H9 (cell line): Measurements from ENCODE around the gene TOR1A. TPM values are rescaled to one million over a fixed set of nuclear protein-coding genes. Genes with fewer than 3 reads are reported as not detected.
A peak's percentile ranks its signal among the peaks of the same experiment; 100 is the strongest.

Experiments used
- DNase-seq: peaks from one replicate; pipeline ENCODE4 v3.0.0-alpha.2; 2017
- H2AFZ ChIP-seq: one replicate; pipeline ENCODE4 v1.6.1; 2013; ENCODE audit warnings: mild to moderate bottlenecking, low read length, control low read depth, moderate library complexity
- H2AK5ac ChIP-seq: 2 replicates; pipeline ENCODE4 v1.6.1; 2013; ENCODE audit warnings: low read length, control low read depth, mixed read lengths; ENCODE audit not compliant: insufficient read length
- H2BK120ac ChIP-seq: one replicate; pipeline ENCODE4 v1.6.1; 2013; ENCODE audit warnings: low read depth, mild to moderate bottlenecking, low read length, control low read depth, inconsistent platforms; ENCODE audit not compliant: poor library complexity, severe bottlenecking
- H2BK12ac ChIP-seq: 2 replicates; pipeline ENCODE4 v1.6.1; 2013; ENCODE audit warnings: low read length, control low read depth, mixed read lengths, low read depth; ENCODE audit not compliant: insufficient read length
- H2BK15ac ChIP-seq: 2 replicates; pipeline ENCODE4 v1.6.1; 2013; ENCODE audit warnings: low read depth, low read length, control low read depth
- H2BK20ac ChIP-seq: one replicate; pipeline ENCODE4 v1.6.1; 2013; ENCODE audit warnings: low read depth, mild to moderate bottlenecking, low read length, control low read depth, inconsistent platforms; ENCODE audit not compliant: poor library complexity, severe bottlenecking
- H2BK5ac ChIP-seq: 2 replicates; pipeline ENCODE4 v1.6.1; 2013; ENCODE audit warnings: low read length, control low read depth, mixed read lengths; ENCODE audit not compliant: insufficient read length
- H3K14ac ChIP-seq: 2 replicates; pipeline ENCODE4 v1.6.1; 2013; ENCODE audit warnings: low read length, control low read depth; ENCODE audit not compliant: insufficient read depth
- H3K18ac ChIP-seq: 2 replicates; pipeline ENCODE4 v1.6.1; 2013; ENCODE audit warnings: low read depth, mild to moderate bottlenecking, mixed read lengths, low read length, control low read depth; ENCODE audit not compliant: insufficient read length
- H3K23ac ChIP-seq: 2 replicates; pipeline ENCODE4 v1.6.1; 2013; ENCODE audit warnings: low read length, control low read depth, mixed read lengths, low read depth; ENCODE audit not compliant: insufficient read length
- H3K23me2 ChIP-seq: 2 replicates; pipeline ENCODE4 v1.6.1; 2013; ENCODE audit warnings: low read depth, mild to moderate bottlenecking, mixed read lengths, low read length, control low read depth; ENCODE audit not compliant: insufficient read length, poor library complexity, severe bottlenecking
- H3K27ac ChIP-seq: 2 replicates; pipeline ENCODE4 v1.5.1; 2013; ENCODE audit warnings: low read length, control low read depth, mixed read lengths, low read depth; ENCODE audit not compliant: insufficient read length
- H3K27me3 ChIP-seq: 2 replicates; pipeline ENCODE4 v1.6.1; 2013; ENCODE audit warnings: low read length, control low read depth, inconsistent platforms; ENCODE audit not compliant: insufficient read depth
- H3K4ac ChIP-seq: 2 replicates; pipeline ENCODE4 v1.6.1; 2013; ENCODE audit warnings: low read depth, mild to moderate bottlenecking, control low read depth, inconsistent platforms, low read length, moderate library complexity
- H3K4me1 ChIP-seq: 2 replicates; pipeline ENCODE4 v1.6.1; 2013; ENCODE audit warnings: low read length, control low read depth, inconsistent platforms; ENCODE audit not compliant: insufficient read depth
- H3K4me2 ChIP-seq: 2 replicates; pipeline ENCODE4 v1.6.1; 2013; ENCODE audit warnings: low read length, control low read depth, mixed read lengths; ENCODE audit not compliant: insufficient read length, insufficient read depth
- H3K56ac ChIP-seq: 2 replicates; pipeline ENCODE4 v1.6.1; 2013; ENCODE audit warnings: low read depth, mild to moderate bottlenecking, mixed read lengths, low read length, control low read depth; ENCODE audit not compliant: insufficient read length
- H3K79me1 ChIP-seq: 2 replicates; pipeline ENCODE4 v1.6.1; 2013; ENCODE audit warnings: low read depth, mild to moderate bottlenecking, moderate library complexity, low read length, control low read depth, inconsistent platforms; ENCODE audit not compliant: insufficient read depth, poor library complexity, severe bottlenecking
- H3K79me2 ChIP-seq: 2 replicates; pipeline ENCODE4 v1.6.1; 2013; ENCODE audit warnings: low read length, control low read depth, inconsistent platforms; ENCODE audit not compliant: insufficient read depth
- H3K9ac ChIP-seq: 2 replicates; pipeline ENCODE4 v1.6.1; 2013; ENCODE audit warnings: low read length, control low read depth, mixed read lengths; ENCODE audit not compliant: insufficient read length; ENCODE audit errors: extremely low read depth
- H3K9me3 ChIP-seq: one replicate; pipeline ENCODE4 v1.6.1; 2013; ENCODE audit warnings: low read depth, low read length, inconsistent platforms; ENCODE audit not compliant: control insufficient read depth
- H3T11ph ChIP-seq: one replicate; pipeline ENCODE4 v1.6.1; 2013; ENCODE audit warnings: mild to moderate bottlenecking, low read length, control low read depth, inconsistent platforms
- H4K20me1 ChIP-seq: one replicate; pipeline ENCODE4 v1.6.1; 2013; ENCODE audit not compliant: control insufficient read depth, insufficient read length, insufficient read depth
- H4K5ac ChIP-seq: 2 replicates; pipeline ENCODE4 v1.6.1; 2013; ENCODE audit warnings: low read depth, mild to moderate bottlenecking, mixed read lengths, low read length, control low read depth; ENCODE audit not compliant: insufficient read length
- H4K8ac ChIP-seq: replicated peaks from 2 replicates; pipeline ENCODE4 v1.6.1; 2013; ENCODE audit warnings: low read length, control low read depth, mixed read lengths, low read depth; ENCODE audit not compliant: insufficient read length
- H4K91ac ChIP-seq: 2 replicates; pipeline ENCODE4 v1.6.1; 2013; ENCODE audit warnings: low read depth, mild to moderate bottlenecking, moderate library complexity, mixed read lengths, low read length, control low read depth; ENCODE audit not compliant: insufficient read length
- H3K27ac Mint-ChIP-seq, 3 experiments: 2 replicates in 2 of 3; 3 replicates in 1 of 3; pipeline ENCODE4 v1.8.0; 2020 to 2021; ENCODE audit warnings: mixed read lengths in 3 of 3, mild to moderate bottlenecking in 1 of 3, moderate library complexity in 1 of 3
- H3K27me3 Mint-ChIP-seq: 2 replicates; pipeline ENCODE4 v1.8.0; 2021; ENCODE audit warnings: low read depth, mild to moderate bottlenecking, moderate library complexity, mixed read lengths
- H3K36me3 Mint-ChIP-seq, 3 experiments: 2 replicates in 2 of 3; 3 replicates in 1 of 3; pipeline ENCODE4 v1.8.0; 2020 to 2021; ENCODE audit warnings: low read depth in 3 of 3, mixed read lengths in 3 of 3; ENCODE audit not compliant: insufficient read depth in 1 of 3
- H3K4me1 Mint-ChIP-seq, 2 experiments: 2 replicates each; pipeline ENCODE4 v1.8.0; 2020; ENCODE audit warnings: mixed read lengths in 2 of 2
- H3K4me3 Mint-ChIP-seq, 2 experiments: 2 replicates in 1 of 2; 3 replicates in 1 of 2; pipeline ENCODE4 v1.8.0; 2020 to 2021; ENCODE audit warnings: mild to moderate bottlenecking in 2 of 2, mixed read lengths in 2 of 2, moderate library complexity in 1 of 2
- H3K9me3 Mint-ChIP-seq, 2 experiments: 2 replicates in 1 of 2; 3 replicates in 1 of 2; pipeline ENCODE4 v1.8.0; 2020; ENCODE audit warnings: mild to moderate bottlenecking in 2 of 2, mixed read lengths in 2 of 2, moderate library complexity in 1 of 2
- WGBS: extraction: QIAGEN DNeasy Blood & Tissue Kit; methylation state at CpG from one replicate; pipeline ENCODE4 v1.1.7; 2013; ENCODE audit warnings: missing lambda C conversion rate, low lambda C conversion rate, mixed read lengths; ENCODE audit not compliant: insufficient read length; ENCODE audit errors: extremely low coverage; 5-methylcytosine and 5-hydroxymethylcytosine counted together
- total RNA-seq: library from RNA; stranded (reverse); gene quantifications from 2 replicates; pipeline ENCODE4 v1.2.1, GENCODE V29; 2021
- TF ChIP-seq, protein P1 (sequence below): fragments of 200-600 bp; sonication (generic); conservative IDR thresholded peaks from 3 replicates; pipeline ENCODE4 v1.8.0; 2021; ENCODE audit warnings: antibody characterized with exemption, mild to moderate bottlenecking

TOR1A gene
- total RNA-seq, 1 experiment from 2014 or later = 60.1 TPM

DNA sequence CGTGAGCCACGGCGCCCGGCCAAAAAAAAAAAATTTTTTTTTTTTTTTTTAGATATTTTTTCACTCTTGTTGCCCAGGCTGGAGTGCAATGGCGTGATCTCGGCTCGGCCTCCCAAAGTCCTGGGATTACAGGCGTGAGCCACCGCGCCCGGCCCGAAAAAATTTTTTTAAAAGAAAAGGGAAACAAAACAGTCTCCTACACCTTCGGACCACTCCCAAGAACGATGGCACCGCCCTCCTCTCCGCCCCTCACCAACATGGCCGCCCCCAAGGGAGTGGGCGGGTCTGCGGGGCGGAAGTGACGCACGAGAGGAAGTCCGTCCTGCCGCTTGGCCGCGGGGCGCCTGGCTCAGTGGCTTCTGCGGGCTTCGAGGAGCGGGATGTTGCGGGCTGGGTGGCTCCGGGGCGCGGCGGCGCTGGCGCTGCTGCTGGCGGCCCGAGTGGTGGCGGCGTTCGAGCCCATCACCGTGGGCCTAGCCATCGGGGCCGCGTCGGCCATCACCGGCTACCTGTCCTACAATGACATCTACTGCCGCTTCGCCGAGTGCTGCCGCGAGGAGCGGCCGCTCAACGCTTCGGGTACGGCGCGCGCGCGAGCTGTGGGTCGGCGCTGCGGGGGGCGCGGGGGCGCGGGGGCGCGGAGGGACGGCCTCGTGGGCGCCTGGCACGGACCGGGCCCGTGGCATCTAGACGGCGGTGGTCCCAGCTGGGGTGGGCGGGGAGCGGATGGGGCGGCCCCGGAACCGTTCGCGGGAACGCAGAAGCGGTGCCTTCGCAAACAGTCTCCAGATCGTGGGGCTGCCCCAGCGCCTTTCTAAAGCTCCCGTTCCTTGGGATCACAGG lies 20.9 kb downstream of the TOR1A start, which contains the start of gene TOR1B:
TOR1B (plus strand) TSS at position 352 of the 843 bp plus-strand sequence; CDS start at position 381, 29 bp downstream.
- WGBS = no CpG with 5 or more reads among the region's 93 CpGs
- H4K91ac ChIP-seq = no peak within 1 kb of the TSS
- H3K79me1 ChIP-seq = no peaks in the 10 kb centered on the region
- H3K23me2 ChIP-seq = peaks cover 6% of the 10 kb centered on the region
- Mint-ChIP-seq H3K9me3 (no peaks in the 10 kb centered on the region; a peak in 1 of 5 replicates), H3K27me3 (no peaks in the 10 kb centered on the region), H3K4me3 (peak within 1 kb of the TSS; percentile 81), H3K36me3 (peaks cover 13 to 33% (median 19%) of the 10 kb centered on the region in 3 experiments; a peak in 6 of 7 replicates), H3K4me1 (peaks cover 6 to 10% of the 10 kb centered on the region in 2 experiments), H3K27ac (peak within 1 kb of the TSS in 2 of 3 experiments; percentile 39 to 77; a peak in 2 of 7 replicates)
- H3K27me3 ChIP-seq = no peaks in the 10 kb centered on the region
- no peaks in the 10 kb centered on the region for H3K79me2 ChIP-seq
- H3K18ac ChIP-seq = no peak within 1 kb of the TSS
- no peak within 1 kb of the TSS for H2BK5ac ChIP-seq
- H2AFZ ChIP-seq = no peak within 1 kb of the TSS
- no peak within 1 kb of the TSS for H2BK20ac ChIP-seq
- H3K27ac ChIP-seq = no peak within 1 kb of the TSS
- H2BK120ac ChIP-seq = no peak within 1 kb of the TSS
- no peak within 1 kb of the TSS for H4K5ac ChIP-seq
- no peak within 1 kb of the TSS for H3K14ac ChIP-seq
- TF ChIP-seq, protein P1, sequence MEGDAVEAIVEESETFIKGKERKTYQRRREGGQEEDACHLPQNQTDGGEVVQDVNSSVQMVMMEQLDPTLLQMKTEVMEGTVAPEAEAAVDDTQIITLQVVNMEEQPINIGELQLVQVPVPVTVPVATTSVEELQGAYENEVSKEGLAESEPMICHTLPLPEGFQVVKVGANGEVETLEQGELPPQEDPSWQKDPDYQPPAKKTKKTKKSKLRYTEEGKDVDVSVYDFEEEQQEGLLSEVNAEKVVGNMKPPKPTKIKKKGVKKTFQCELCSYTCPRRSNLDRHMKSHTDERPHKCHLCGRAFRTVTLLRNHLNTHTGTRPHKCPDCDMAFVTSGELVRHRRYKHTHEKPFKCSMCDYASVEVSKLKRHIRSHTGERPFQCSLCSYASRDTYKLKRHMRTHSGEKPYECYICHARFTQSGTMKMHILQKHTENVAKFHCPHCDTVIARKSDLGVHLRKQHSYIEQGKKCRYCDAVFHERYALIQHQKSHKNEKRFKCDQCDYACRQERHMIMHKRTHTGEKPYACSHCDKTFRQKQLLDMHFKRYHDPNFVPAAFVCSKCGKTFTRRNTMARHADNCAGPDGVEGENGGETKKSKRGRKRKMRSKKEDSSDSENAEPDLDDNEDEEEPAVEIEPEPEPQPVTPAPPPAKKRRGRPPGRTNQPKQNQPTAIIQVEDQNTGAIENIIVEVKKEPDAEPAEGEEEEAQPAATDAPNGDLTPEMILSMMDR = no peak
- H3K9ac ChIP-seq = peak within 1 kb of the TSS; percentile 26
- peaks cover 3% of the 10 kb centered on the region; the same call in 1 of the 2 replicates for H3K4me1 ChIP-seq
- peak; percentile 96 for DNase-seq
- H3T11ph ChIP-seq = no peak within 1 kb of the TSS
- no peak within 1 kb of the TSS for H4K8ac ChIP-seq
- no peak within 1 kb of the TSS for H2AK5ac ChIP-seq
- no peaks in the 10 kb centered on the region for H4K20me1 ChIP-seq
- peak within 1 kb of the TSS; percentile 87 for H3K4me2 ChIP-seq
- no peaks in the 10 kb centered on the region for H3K9me3 ChIP-seq
- H3K23ac ChIP-seq = no peak within 1 kb of the TSS
- H2BK12ac ChIP-seq = no peak within 1 kb of the TSS
- no peak within 1 kb of the TSS for H2BK15ac ChIP-seq
- H3K4ac ChIP-seq = no peak within 1 kb of the TSS
- H3K56ac ChIP-seq = no peak within 1 kb of the TSS
